ENCODE measurements around the gene BMPR2. TPM values are rescaled to one million over a fixed set of nuclear protein-coding genes. Genes with fewer than 3 reads are reported as not detected.
A peak's percentile ranks its signal among the peaks of the same experiment; 100 is the strongest.
"Not testable (repeated sequence)": the region's sequence is repeated elsewhere in the genome, so short reads cannot be mapped to it uniquely, and the experiment has no call there.

The BMPR2 gene
- total RNA-seq, 1 experiment from 2014 or later, result 34.9 TPM

DNA sequence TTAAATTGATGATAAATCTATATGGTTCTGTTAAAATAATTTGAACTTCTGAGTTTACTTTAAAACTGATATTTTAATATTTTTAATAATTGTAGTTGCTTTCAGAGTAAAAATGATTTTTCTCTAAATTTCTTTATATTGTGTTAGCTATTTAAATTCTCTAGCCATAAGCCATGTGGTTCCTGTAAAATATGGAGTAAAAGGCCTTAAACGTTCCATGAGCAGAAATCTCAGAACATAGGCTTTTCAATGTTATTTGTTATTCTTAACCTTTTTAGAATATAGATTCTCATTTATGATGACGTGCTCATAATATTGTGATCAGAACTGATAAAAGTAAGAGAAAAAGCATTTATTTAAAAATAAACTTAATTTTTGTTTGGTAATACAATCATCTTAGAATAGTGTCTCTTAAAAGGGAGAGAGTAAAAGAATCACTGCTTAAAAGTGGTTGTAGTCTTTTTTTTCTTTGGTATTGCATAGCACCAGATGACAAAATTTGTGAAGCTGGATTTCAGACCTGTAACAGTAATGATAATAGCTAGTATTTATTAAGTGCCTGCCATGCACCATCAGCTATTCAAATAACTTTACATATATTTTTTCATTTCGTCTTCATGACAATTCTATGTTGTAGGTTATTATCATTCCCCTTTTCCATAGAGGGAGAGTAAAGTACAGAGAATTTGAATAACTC is 2.7 kb downstream of the BMPR2 start:
- Histone ChIP-seq H3K4me1 (ENCODE audit: insufficient read depth, low read length, poor library complexity, severe bottlenecking) (peaks cover 14% of the 10 kb centered on the region), H3K9me3 (ENCODE audit: low read depth, low read length, poor library complexity, severe bottlenecking) (no peaks in the 10 kb centered on the region), H3K36me3 (ENCODE audit: insufficient read depth, low read length, poor library complexity, severe bottlenecking) (no peaks in the 10 kb centered on the region), H3K27me3 (replicated peaks; ENCODE audit: insufficient read depth, low read depth, low read length, poor library complexity) (no peaks in the 10 kb centered on the region), H3K4me3 (ENCODE audit: low read depth, low read length, poor library complexity, severe bottlenecking) (peak overlapping the region; percentile 99), H3K27ac (ENCODE audit: low read depth, low read length, poor library complexity, severe bottlenecking) (peak overlapping the region; percentile 92)
- DNase-seq (ENCODE audit: low spot score), result no peak
- POLR2A ChIA-PET (ENCODE audit: low non-redundant PET), result no interaction called here
- BruUV-seq (replicated peaks), result no TSS peak
- TF ChIP-seq, protein P1, sequence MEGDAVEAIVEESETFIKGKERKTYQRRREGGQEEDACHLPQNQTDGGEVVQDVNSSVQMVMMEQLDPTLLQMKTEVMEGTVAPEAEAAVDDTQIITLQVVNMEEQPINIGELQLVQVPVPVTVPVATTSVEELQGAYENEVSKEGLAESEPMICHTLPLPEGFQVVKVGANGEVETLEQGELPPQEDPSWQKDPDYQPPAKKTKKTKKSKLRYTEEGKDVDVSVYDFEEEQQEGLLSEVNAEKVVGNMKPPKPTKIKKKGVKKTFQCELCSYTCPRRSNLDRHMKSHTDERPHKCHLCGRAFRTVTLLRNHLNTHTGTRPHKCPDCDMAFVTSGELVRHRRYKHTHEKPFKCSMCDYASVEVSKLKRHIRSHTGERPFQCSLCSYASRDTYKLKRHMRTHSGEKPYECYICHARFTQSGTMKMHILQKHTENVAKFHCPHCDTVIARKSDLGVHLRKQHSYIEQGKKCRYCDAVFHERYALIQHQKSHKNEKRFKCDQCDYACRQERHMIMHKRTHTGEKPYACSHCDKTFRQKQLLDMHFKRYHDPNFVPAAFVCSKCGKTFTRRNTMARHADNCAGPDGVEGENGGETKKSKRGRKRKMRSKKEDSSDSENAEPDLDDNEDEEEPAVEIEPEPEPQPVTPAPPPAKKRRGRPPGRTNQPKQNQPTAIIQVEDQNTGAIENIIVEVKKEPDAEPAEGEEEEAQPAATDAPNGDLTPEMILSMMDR (conservative IDR thresholded peaks at IDR 0.05; ENCODE audit: low read depth, low read length), result no peak
- no peak for TF ChIP-seq EZH2 (IDR thresholded peaks at IDR 0.05; ENCODE audit: borderline replicate concordance, low read depth, low read length, poor library complexity, severe bottlenecking)
- CTCF ChIA-PET, result no interaction called here
- intact Hi-C loops (cut with micrococcal nuclease; ENCODE audit: unreplicated experiment), result no loop called here

DNA sequence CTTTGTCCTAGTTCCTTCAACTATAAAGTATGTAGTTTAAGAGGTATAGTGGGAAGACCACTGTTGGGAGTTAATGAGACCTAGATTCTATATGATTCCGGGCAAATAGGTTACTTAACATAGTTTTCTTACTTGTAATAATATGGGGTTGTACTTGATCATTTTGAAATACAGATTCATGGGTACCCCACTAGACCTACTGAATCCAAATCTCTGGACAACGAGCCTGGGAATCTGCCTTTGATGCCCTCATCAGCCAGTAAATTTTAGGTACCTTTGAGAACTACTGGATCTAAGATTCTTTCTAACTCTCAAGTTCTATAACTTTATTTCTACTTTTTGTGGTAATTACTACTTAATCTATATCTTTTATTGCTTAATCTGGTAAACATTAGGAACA is 6.6 kb downstream of the BMPR2 start:
- Histone ChIP-seq H3K36me3 (ENCODE audit: insufficient read depth, low read length, poor library complexity, severe bottlenecking) (no peaks in the 10 kb centered on the region), H3K27me3 (replicated peaks; ENCODE audit: insufficient read depth, low read depth, low read length, poor library complexity) (no peaks in the 10 kb centered on the region), H3K4me1 (ENCODE audit: insufficient read depth, low read length, poor library complexity, severe bottlenecking) (peaks cover 25% of the 10 kb centered on the region), H3K4me3 (ENCODE audit: low read depth, low read length, poor library complexity, severe bottlenecking) (no peak overlapping the region), H3K9me3 (ENCODE audit: low read depth, low read length, poor library complexity, severe bottlenecking) (no peaks in the 10 kb centered on the region), H3K27ac (ENCODE audit: low read depth, low read length, poor library complexity, severe bottlenecking) (no peak overlapping the region)
- intact Hi-C loops (cut with micrococcal nuclease; ENCODE audit: unreplicated experiment), result no loop called here
- TF ChIP-seq, protein P1 (conservative IDR thresholded peaks at IDR 0.05; ENCODE audit: low read depth, low read length), result no peak
- TF ChIP-seq EZH2 (IDR thresholded peaks at IDR 0.05; ENCODE audit: borderline replicate concordance, low read depth, low read length, poor library complexity, severe bottlenecking), result no peak
- DNase-seq (ENCODE audit: low spot score), result no peak
- no TSS peak for BruUV-seq (replicated peaks)
- ChIA-PET CTCF (no interaction called here), POLR2A (ENCODE audit: low non-redundant PET) (no interaction called here)

DNA sequence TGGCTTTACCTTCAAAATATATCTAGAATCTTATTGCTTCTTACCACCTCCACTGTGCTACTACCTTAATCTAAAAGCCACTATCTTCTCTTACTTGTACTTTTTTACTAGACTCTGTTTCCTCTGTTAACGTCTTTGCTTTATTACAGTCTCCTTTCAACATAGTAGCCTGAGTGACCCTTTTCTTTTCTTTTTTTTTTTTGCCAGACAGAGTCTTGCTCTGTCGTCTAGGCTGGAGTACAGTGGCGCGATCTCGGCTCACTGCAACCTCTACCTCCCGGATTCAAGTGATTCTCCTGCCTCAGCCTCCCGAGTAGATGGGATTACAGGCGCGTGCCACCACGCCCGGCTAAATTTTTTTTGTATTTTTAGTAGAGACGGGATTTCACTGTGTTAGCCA is 10.4 kb downstream of the BMPR2 start:
- POLR2A ChIA-PET (ENCODE audit: low non-redundant PET); H3K9me3 ChIP-seq (ENCODE audit: low read depth, low read length, poor library complexity, severe bottlenecking); CTCF ChIA-PET; intact Hi-C loops (cut with micrococcal nuclease; ENCODE audit: unreplicated experiment); H3K36me3 ChIP-seq (ENCODE audit: insufficient read depth, low read length, poor library complexity, severe bottlenecking); H3K4me3 ChIP-seq (ENCODE audit: low read depth, low read length, poor library complexity, severe bottlenecking); H3K27me3 ChIP-seq (replicated peaks; ENCODE audit: insufficient read depth, low read depth, low read length, poor library complexity); BruUV-seq (replicated peaks); DNase-seq (ENCODE audit: low spot score): not testable (repeated sequence)
- peaks cover 27% of the 10 kb centered on the region for H3K4me1 ChIP-seq (ENCODE audit: insufficient read depth, low read length, poor library complexity, severe bottlenecking)
- peak overlapping the region; percentile 82 for H3K27ac ChIP-seq (ENCODE audit: low read depth, low read length, poor library complexity, severe bottlenecking)
